SIG-M5 treated with dmso at 0.1 percent for 504 hours (cell line): ENCODE data around the gene JPH3.
"Not testable (repeated sequence)": the region's sequence is repeated elsewhere in the genome, so short reads cannot be mapped to it uniquely, and the experiment has no call there.

ENCODE experiments used
- DNase-seq: peaks from one replicate; lab custom pipeline; 2025; ENCODE audit not compliant: unreplicated experiment; lab: John Stamatoyannopoulos, UW

The JPH3 gene

GRCh38 chr16:87677830-87678229 lies 75.5 kb downstream of the JPH3 start:
- no peak for DNase-seq

- no peak for DNase-seq
Measured at GRCh38 chr16:87678618-87679017, 76.3 kb downstream of the JPH3 start.

DNA sequence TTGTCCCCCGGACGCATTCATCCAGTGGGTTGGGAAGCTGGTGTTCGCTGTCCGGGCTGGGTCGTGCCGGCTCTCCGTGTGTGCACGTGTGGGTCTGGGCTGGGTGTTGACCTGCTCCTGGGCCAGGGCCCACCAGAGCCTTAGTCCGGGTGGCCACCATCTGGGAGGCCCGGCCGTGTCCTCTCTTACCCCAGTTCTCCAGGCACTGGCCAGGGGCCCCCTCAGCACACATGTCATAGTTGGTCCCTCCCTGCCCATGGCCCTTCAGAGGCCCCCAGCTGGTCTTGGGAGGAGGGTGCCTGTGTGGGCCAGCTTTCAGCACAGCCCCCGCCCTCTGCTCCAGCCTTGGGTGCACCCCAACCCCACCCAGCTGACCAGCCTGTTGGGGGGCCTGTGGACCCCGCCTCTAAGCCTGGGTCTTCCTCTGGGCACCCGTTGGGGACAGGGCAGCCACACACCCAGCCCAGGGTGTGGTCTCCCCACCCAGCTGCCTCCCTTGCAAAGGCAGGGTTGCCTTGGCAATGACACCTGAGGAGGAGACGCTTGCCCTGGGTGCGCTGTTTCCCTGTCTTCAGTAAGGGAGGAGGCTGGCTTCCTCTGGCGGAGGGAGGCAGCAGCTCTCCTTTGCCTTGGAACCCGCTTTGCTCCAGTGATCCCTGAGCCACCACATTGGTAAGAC lies 77.4 kb downstream of the JPH3 start:
- DNase-seq = no peak

GRCh38 chr16:87680272-87680644 lies 78.0 kb downstream of the JPH3 start:
- DNase-seq = no peak

GRCh38 chr16:87681051-87681602 lies 78.8 kb downstream of the JPH3 start:
- DNase-seq = not testable (repeated sequence)

DNA sequence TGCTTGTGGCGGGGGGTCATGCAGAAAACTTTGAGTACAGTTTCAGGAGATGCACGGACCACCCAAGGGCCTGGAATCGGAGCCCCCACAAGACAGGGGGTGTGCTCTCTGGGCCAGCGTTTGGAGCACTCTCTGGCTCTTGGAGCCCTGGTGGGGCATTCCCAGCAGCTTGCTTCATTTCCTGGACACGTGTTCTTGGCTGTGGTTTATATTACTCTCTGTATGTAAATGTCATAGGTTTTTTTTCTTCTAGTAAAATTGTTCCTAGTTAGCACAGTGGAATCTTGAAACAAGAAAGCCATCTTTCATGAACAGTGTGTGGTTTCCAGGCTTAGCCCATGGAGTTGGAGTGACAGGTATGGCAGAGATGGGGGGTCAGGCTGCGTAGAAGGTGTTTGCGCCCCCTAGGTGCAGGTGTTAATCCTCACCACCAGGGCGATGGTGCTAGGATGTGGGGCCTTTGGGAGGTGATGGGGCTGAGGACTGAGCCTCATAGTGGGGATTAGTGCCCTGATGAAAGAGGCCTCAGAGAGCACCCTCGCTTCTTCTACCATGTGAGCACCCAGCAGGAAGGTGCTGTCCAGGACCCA lies 79.8 kb downstream of the JPH3 start:
- DNase-seq = no peak

DNA sequence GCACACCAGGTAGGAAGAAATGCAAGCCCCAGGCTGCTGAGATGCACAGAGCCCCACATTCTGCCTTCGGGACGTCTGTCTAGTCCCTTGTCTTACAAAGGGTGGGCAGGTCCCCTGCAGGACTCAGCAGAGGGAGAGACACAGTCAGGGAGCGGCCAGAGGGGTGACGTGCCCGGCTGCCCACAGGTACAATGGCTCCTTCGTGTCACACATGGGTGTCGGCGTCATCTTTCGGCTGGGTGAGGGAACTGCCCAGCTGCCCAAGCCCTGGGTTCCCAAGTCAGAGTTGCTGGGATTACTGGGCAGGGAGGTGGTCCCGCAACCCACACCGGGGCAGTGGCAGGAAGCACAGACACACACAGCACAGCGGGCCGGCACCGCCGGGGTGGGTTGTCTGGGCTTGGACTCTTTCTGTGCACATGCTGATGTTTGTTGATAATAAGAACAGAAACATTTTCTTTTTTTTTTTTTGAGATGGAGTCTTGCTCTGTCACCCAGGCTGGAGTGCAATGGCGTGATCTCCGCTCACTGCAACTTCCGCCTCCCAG lies 80.6 kb downstream of the JPH3 start:
- DNase-seq = no peak

DNA sequence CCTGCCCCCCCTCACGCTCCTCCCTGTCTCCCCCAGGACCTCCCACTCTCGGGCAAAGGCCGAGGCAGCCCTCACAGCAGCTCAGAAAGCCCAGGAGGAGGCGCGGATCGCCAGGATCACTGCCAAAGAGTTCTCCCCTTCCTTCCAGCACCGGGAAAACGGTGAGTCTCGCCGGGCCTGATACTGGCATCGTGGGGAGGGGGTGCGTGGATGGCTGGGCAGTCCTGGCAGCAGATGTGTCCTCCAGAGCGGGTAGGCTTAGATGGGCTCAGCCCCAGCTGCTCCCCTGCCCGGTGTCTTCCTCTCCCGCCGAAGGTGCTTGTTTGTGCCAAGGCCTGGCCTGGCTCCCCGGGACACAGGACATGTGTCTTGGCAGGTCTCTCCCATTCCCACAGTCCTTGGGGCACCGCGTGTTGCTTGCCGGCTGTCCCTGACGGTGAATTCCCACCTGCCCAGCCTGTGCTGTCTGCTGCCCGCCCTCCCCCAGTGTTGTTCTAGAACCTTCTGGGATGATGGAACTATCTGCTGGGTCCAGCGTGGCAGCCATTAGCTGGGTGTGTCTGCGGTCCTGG lies 81.9 kb downstream of the JPH3 start:
- no peak for DNase-seq

DNA sequence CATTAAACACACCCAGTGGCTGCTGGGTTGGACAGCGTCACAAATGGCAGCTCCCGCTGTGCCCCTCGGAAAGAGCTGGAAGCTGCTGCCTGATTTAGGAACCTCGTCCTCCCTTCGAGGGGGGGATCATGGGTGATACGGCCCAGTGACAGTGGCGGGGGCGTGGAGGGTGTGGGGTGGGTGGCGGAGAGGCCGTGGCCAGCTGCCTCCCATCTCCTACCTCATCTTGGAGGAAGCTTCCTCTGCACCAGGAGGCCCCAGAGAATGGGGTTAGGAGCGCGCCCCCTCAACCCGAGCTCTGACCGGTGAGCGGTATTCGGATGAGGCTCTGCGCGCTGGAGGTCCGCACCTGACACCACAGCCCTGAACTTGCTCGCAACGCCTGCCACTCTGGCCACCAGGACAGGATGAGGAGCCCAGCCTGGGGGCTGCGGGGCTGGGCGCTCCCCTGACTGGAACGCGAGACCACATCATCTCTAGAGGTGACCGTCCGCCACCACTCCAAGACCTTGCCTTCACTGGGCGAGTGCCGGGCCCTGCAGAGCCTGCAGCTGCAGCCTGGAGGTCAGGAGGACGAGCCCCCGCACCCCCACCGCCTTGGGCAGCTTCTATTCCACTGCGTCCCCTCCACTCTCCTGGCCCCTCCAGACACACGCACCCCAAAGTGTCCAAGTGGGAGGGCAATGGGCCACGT lies 82.5 kb downstream of the JPH3 start:
- DNase-seq = no peak

DNA sequence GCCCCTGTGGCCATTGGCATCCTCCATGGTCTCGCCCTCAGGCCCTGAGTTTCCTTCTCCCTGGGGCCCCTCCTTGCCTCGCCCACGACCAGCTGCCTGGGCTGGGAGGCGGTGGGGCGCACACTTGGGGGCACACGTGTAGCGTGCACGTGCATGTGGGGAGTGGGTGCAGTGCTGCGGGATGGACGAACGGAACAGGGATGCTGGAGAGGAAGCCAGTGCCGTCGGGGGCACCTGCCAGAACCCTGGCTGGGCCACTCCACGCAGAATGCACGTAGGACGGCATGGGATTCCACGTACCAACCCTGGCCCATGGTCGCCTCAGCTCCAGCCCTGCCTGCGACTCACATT lies 83.1 kb downstream of the JPH3 start:
- DNase-seq = no peak

- no peak for DNase-seq
Measured at GRCh38 chr16:87685766-87686165, 83.5 kb downstream of the JPH3 start.

DNA sequence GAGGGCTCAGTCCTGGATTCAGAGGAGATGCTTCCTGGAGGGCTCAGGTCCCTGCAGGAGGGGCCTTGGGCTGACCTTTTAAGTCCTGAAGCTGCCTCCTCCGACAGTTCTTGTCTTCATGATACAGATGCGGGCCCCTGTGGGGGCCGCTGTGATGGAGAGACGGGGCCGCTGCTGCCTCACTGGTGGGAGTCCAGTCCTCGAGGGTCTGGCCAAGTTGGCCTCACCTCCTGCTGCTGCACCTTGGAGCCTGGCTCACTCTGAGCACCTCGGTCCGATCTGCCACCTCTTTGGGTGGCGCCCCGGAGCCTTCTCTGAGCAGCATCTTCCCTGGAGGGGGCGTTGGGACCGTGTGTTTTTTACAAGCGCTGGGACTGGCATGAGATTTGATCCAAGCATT lies 84.4 kb downstream of the JPH3 start:
- DNase-seq = no peak

- no peak for DNase-seq
Measured at GRCh38 chr16:87687126-87687910, 85.0 kb downstream of the JPH3 start.

DNA sequence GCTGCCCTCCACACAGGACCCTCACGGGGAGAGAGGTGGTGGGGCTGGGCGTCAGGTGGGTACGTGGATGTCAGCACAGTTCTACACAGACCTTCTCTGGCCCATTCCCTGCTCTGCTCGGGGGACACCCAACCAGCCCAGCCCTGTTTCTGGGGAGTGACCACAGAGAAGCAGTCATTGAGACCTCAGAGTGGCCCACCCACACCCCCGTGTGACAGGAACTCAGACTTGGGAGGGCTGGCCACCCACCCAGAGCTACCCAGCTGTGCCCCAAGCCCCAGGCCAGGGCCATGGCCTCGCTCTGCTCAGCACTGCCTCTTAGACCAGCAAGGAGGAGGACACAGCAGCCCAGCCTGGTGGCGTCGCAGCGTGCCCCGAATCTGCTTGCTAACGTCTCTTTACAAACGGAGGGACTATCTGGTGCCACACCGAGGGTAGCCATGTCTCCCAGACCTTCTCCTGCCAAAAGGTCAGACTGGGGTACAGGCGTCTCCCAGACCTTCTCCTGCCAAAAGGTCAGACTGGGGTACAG lies 85.8 kb downstream of the JPH3 start:
- no peak for DNase-seq

DNA sequence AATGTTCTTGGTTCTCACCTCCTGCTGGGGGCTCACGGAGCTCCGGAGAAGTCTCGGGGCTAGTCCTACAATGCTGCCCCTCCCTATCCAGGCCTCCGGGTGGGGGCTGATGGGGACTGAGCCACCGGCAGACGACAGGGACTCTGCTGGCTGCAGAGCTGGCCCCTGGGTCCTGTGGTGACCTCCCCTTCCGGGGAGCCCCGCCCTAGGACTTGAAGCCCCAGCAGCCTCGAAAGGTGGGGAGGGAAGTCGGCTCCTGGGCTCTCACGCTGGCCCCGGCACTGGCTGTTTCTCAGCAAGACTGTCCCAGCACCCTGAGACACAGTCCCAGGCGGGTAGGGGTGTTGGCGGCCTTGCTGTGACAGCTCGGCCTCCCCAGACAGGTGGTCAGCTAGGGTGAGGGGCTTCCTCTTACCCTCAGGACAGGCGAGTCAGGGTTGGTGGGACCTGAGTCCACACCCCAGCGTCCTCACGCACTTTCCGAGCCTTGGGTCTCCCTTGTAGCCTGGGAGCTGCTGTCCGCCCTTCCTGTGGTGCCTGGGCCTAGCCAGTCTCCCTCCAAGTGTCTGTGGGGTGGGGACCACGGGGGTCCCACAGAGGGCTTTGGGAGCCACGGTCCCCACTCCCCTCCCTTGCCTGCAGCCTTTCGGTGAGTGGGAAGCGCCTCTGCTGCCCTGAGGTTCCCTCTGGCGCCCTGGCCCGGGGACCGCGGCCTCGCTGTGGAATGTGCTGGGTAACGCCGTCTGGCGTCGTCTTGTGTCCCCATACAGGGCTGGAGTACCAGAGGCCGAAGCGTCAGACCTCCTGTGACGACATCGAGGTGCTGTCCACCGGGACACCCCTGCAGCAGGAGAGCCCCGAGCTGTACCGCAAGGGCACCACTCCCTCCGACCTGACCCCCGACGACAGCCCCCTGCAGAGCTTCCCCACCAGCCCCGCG lies 86.8 kb downstream of the JPH3 start:
- no peak for DNase-seq

DNA sequence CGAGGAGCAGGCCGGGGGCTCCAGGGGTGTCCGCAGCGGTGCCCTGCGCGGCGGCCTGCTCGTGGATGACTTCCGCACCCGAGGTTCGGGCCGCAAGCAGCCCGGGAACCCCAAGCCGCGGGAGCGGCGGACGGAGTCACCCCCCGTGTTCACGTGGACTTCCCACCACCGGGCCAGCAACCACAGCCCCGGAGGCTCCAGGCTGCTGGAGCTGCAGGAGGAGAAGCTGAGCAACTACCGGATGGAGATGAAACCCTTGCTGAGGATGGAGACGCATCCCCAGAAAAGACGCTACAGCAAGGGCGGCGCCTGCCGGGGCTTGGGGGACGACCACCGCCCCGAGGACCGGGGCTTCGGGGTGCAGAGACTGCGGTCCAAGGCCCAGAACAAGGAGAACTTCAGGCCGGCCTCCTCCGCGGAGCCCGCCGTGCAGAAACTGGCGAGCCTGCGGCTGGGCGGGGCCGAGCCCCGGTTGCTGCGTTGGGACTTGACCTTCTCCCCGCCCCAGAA lies 87.7 kb downstream of the JPH3 start:
- DNase-seq = no peak

- no peak for DNase-seq
Measured at GRCh38 chr16:87690911-87691685, 88.8 kb downstream of the JPH3 start.

- DNase-seq = no peak
Measured at GRCh38 chr16:87691686-87692079, 89.4 kb downstream of the JPH3 start.

DNA sequence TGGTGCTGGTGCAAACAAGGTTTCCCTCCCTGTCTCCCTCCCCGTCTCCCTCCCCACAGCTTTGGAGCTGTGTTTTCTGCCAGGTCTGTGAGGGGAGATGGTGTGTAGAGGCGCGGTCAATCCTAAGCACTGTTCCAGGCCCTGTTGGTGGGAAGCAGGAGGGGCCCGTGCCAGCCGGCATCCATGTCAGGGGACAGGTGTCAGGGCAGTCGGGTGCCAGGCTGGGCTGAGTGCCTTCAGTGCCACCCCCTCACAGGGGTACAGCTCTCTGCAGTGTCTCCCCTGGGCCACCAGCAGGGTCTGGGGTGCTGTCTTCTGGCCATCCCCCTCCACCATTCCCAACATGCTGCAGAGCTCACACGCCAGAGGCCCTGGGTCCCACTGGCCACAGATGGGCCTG lies 89.9 kb downstream of the JPH3 start:
- no peak for DNase-seq
